ENCODE results near the gene GBF1.
"Not testable (repeated sequence)": the region's sequence is repeated elsewhere in the genome, so short reads cannot be mapped to it uniquely, and the experiment has no call there.

GBF1 gene

GRCh38 chr10:102231357-102232318, 13.7 kb upstream of the GBF1 start:
- DNase-seq (ENCODE audit: low read depth), result no peak

DNA sequence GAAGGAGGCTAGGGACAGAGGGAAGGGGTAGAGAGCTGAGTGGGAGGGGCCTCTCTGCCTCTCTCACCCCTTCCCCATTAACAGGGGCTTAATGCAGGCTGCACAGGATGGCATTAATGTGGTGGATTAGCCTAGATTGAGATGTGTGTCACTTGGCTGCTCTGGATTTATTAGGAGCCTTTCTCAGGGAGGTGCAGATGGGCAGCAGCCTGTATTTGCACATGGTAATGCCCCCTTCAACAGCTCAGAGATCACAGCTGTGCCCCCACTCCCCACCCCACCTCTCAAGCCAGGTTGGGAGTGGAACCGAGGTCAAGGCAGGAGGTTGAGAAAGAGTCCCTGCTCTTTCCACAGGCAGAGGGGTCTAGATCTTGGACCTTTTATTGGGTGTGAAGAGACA, 11.3 kb upstream of the GBF1 start:
- no peak for DNase-seq (ENCODE audit: low read depth)

- DNase-seq (ENCODE audit: low read depth), result no peak
Measured at GRCh38 chr10:102234888-102235597, 10.3 kb upstream of the GBF1 start.

GRCh38 chr10:102235598-102235920, 9.8 kb upstream of the GBF1 start:
- no peak for DNase-seq (ENCODE audit: low read depth)

DNA sequence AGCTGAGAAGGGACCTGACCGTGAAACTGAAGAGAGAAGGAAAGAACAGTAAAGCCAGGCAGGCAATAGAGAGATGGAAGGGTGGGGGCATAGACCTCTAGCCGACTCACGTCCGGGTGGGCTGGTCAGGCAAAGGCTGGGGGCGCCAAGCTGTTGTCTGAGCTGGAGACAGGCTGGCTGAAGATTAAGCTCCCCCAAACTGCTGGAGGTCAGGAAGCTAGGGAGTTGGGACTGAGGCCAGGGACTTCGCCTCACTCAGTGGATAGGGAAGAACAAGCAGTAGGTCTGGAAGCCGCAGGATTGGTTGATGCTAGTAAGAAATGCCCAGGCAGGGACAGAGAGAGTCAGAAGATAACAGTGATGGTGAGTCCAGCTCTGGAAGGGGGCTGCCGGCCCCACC, 9.3 kb upstream of the GBF1 start:
- DNase-seq (ENCODE audit: low read depth), result no peak

DNA sequence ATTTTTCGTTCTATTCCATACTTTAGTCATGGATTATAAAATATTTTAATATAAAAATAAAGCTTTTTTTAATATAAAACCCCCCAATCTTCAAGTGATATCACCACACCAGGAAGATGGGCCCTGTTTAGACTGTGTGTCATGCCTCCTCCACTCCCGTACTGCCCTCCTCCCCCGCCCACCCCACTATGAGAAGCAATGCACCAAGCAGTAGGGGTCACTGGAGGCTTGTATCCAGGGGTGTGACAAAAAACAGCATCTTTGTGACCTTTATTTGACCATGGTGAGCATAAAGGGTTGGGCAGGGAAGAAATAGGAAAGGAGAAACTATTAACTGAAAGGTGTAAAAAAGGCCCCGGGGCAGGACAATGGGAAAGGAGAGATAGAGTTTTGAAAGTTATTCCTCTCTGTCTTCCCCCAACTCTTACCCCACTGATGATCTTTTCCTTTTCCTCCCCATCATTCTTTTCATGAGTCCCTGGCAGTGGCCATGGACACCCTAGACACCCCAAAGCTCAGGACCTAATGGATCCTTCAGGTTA, 7.5 kb upstream of the GBF1 start:
- DNase-seq (ENCODE audit: low read depth), result no peak

DNA sequence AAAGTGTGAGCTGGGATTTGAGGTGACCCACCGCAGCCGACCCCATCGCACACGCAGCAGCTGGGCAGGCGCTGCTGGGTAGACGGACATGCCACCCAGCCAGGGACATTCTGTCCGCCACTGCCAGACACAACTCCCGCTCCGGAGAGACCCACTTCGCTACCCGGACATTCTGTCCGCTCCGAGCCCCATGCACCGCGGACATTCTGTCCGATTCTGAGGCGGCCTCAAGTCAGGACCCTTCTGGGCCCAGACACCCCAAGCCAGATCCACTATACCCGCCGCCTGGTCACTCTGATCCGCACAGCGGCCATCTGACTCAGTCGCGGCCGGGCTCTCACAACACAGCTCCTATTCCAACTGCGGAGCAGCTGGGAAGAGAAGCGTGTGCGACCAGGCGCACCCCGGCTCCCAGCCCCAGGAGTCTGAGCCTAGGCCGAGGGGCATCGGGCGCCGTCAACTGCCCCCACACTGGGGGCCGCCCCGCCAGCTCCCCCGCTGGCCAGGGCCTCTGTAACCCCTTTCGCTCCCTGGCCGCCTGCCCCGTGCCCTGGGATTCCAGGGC, 4.8 kb upstream of the GBF1 start:
- no peak for DNase-seq (ENCODE audit: low read depth)

GRCh38 chr10:102241032-102241443, 4.3 kb upstream of the GBF1 start:
- no peak for DNase-seq (ENCODE audit: low read depth)

DNA sequence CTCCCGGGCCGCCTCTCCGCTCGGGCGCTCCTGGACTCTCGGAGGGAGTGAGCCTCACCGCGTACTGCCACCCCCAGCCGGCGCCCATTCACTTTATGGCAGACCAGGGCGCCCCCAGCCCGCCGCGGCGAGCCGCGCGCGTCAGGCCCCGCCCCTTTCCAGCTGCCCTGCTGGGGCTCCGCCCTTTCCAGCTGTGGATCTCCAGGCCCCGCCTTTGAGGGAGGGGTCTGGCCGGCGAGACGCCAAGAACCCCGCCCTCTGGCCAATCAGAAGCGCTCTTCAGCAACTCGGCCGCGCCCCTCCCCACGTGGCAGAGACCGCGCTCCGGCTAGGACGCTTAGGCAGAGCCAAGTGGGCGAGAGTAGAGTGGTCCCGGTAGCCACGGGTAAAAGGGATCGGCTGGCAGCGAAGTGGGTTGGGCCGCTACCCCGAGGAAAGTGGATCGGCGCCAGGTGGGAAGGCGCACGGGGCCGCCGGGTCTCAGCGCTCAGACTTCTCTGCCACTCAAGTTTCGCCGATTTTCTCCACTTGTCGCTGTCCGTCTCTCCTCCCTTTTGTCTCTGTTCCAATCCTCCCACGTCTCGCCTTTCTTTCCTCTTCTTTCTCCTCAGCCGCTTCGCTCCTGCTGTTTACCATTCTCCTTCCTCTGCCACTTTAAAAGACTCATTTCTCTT, 3.8 kb upstream of the GBF1 start, which contains the start of gene PITX3:
TSS of gene PITX3 (minus strand) at position 69 of the 674 bp plus-strand sequence. CDS start 9,432 bp downstream, outside the sequence.
- peak; percentile 73 for DNase-seq (ENCODE audit: low read depth)

- DNase-seq (ENCODE audit: low read depth), result no peak
Measured at GRCh38 chr10:102242118-102242485, 3.2 kb upstream of the GBF1 start.

DNA sequence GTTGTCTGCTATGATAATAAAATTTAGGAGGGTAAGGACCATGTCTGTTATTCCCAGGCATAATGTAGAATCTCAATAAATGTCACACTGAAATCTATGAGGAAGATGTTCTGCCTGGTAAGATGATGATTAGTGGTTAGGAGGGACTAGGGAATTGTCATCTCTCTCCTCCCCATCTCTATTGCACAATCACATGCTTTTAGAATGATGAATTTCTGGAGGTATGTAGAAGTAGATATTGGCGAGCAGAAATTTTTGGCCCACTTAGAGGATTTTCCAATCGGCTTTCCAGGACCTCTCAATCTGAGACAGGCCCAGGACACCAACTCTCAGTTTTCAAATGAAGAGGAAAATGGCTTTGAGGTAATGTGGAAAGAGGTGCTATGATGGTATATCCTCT, 2.0 kb upstream of the GBF1 start:
- DNase-seq (ENCODE audit: low read depth), result no peak

DNA sequence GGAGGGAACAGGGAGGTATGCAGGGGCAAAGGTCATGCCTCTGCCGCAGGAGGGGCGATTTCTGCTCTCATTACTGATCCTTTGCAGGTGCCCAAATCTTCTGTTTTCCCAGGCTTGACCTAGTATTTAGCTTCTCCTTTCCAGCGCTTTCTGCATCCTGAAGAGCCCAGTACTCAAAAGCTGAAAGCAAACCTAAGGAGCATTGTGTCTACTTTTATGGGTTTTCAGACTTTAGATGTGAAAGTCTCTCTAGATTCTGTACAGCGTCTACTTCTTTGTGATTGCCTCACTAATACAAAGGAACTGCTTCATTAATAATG, 560 bp downstream of the GBF1 start:
- DNase-seq (ENCODE audit: low read depth), result no peak

- no peak for DNase-seq (ENCODE audit: low read depth)
Measured at GRCh38 chr10:102246261-102246660, 929 bp downstream of the GBF1 start.

- no peak for DNase-seq (ENCODE audit: low read depth)
Measured at GRCh38 chr10:102247734-102248133, 2.4 kb downstream of the GBF1 start.

DNA sequence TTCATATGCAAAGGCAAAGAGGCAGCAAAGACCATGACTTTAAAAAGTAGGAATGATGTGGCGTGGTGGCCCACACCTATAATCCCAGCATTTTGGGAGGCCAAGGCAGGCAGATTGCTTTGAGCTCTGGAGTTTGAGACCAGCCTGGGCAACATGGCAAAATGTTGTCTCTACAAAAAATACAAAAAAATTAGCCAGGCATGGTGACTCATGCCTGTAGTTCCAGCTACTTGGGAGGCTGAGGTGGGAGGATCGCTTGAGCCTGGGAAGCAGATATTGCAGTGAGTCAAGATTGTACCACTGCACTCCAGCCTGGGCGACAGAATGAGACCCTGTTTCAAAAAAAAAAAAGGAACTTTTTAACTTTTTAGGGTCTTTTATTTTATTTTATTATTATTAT, 7.2 kb downstream of the GBF1 start:
- DNase-seq (ENCODE audit: low read depth), result not testable (repeated sequence)

GRCh38 chr10:102254426-102254825, 9.1 kb downstream of the GBF1 start:
- DNase-seq (ENCODE audit: low read depth), result no peak

- no peak for DNase-seq (ENCODE audit: low read depth)
Measured at GRCh38 chr10:102255404-102255803, 10.1 kb downstream of the GBF1 start.

GRCh38 chr10:102261196-102261595, 15.9 kb downstream of the GBF1 start:
- no peak for DNase-seq (ENCODE audit: low read depth)

DNA sequence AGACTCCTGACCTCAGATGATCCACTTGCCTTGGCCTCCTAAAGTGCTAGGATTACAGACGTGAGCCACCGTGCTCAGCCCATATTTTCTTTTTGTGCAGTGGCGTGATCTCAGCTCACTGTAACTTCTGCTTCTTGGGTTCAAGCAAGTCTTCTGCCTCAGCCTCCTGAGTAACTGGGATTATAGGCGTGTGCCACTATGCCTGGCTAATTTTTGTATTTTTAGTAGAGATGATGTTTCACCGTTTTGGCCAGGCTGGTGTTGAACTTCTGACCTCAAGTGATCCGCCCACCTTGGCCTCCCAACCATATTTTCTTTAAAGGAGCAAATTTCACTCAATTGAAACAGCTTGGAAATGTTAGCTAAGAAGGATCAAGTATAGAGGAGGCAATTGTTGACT, 16.5 kb downstream of the GBF1 start:
- no peak for DNase-seq (ENCODE audit: low read depth)

- DNase-seq (ENCODE audit: low read depth), result no peak
Measured at GRCh38 chr10:102262744-102263370, 17.5 kb downstream of the GBF1 start.

GRCh38 chr10:102264371-102264770, 19.0 kb downstream of the GBF1 start:
- no peak for DNase-seq (ENCODE audit: low read depth)

GRCh38 chr10:102266670-102267069, 21.3 kb downstream of the GBF1 start:
- no peak for DNase-seq (ENCODE audit: low read depth)

All from stimulated activated CD8-positive, alpha-beta memory T cell treated with anti-CD3 and anti-CD28 coated beads, Interleukin-12 subunit alpha, Interleukin-12 subunit beta, amount 100 ng/mL, for 1 hour (primary cell).